CD4-positive, alpha-beta T cell (primary cell): Measurements from ENCODE around the gene GALM. TPM values are rescaled to one million over a fixed set of nuclear protein-coding genes. Genes with fewer than 3 reads are reported as not detected.
A peak's percentile ranks its signal among the peaks of the same experiment; 100 is the strongest.

Experiments used
- ATAC-seq: fragments of 200-7000 bp; cut with Tn5 transposase; one replicate; pipeline ENCODE4 v1.10.0; 2022; ENCODE audit warnings: mild to moderate bottlenecking; ENCODE audit not compliant: poor library complexity
- CTCF ChIA-PET: fragments of 350-600 bp; sonication (Branson Sonifier 250); formaldehyde crosslinking; loops from one replicate; lab custom pipeline; 2021; ENCODE audit warnings: antibody characterized with exemption, inconsistent platforms; lab: Charles Lee
- POLR2A ChIA-PET: fragments of 350-600 bp; sonication (Branson Sonifier 250); formaldehyde crosslinking; loops from one replicate; lab custom pipeline; 2021; ENCODE audit warnings: antibody characterized with exemption, inconsistent platforms; lab: Charles Lee
- DNase-seq, 14 experiments: peaks; one replicate each; pipeline ENCODE4 v3.0.0-alpha.2; 2013 to 2020; ENCODE audit warnings: mixed read lengths in 2 of 14
- H3K27ac ChIP-seq, 2 donors: one replicate each; pipeline versions ENCODE4 v1.5.1 to v1.7.0; 2013; ENCODE audit warnings: low read length in 2 of 2, low read depth in 1 of 2, mild to moderate bottlenecking in 1 of 2
- H3K27me3 ChIP-seq, 2 experiments: 1 replicate in 1 of 2; 2 replicates in 1 of 2; pipeline versions ENCODE4 v1.6.1 to v1.7.0; 2013; ENCODE audit warnings: low read length in 2 of 2, control low read depth in 1 of 2, mild to moderate bottlenecking in 1 of 2, moderate library complexity in 1 of 2; ENCODE audit not compliant: insufficient read depth in 2 of 2, control insufficient read depth in 1 of 2
- H3K36me3 ChIP-seq: one replicate; pipeline ENCODE4 v1.6.1; 2013; ENCODE audit warnings: low read length, control low read depth; ENCODE audit not compliant: insufficient read depth
- H3K4me1 ChIP-seq: one replicate; pipeline ENCODE4 v1.6.1; 2013; ENCODE audit warnings: low read length, control low read depth; ENCODE audit not compliant: insufficient read depth
- H3K4me3 ChIP-seq: one replicate; pipeline ENCODE4 v1.5.1; 2013; ENCODE audit warnings: mild to moderate bottlenecking, low read length, moderate library complexity
- H3K9me3 ChIP-seq, 2 experiments: 1 replicate in 1 of 2; 2 replicates in 1 of 2; pipeline versions ENCODE4 v1.6.1 to v1.7.0; 2013; ENCODE audit warnings: low read length in 2 of 2, mild to moderate bottlenecking in 2 of 2, control low read depth in 1 of 2, moderate library complexity in 1 of 2; ENCODE audit not compliant: control insufficient read depth in 1 of 2, insufficient read depth in 1 of 2
- H3K27ac Mint-ChIP-seq: one replicate; pipeline ENCODE4 v1.8.0; 2020; ENCODE audit warnings: mixed read lengths
- H3K27me3 Mint-ChIP-seq: one replicate; pipeline ENCODE4 v1.8.0; 2021; ENCODE audit warnings: mixed read lengths
- H3K36me3 Mint-ChIP-seq: one replicate; pipeline ENCODE4 v1.8.0; 2021; ENCODE audit warnings: low read depth, mixed read lengths
- H3K4me1 Mint-ChIP-seq: one replicate; pipeline ENCODE4 v1.8.0; 2021; ENCODE audit warnings: low read depth, mixed read lengths
- H3K4me3 Mint-ChIP-seq: one replicate; pipeline ENCODE4 v1.8.0; 2020; ENCODE audit warnings: mild to moderate bottlenecking, mixed read lengths
- H3K9me3 Mint-ChIP-seq: one replicate; pipeline ENCODE4 v1.8.0; 2020; ENCODE audit warnings: mixed read lengths
- intact Hi-C, 2 experiments: fragments of 100-400 bp; cut with DNase I in 1 of 2; cut with micrococcal nuclease in 1 of 2; formaldehyde crosslinking; loops; one replicate each; pipeline versions ENCODE4 v1.15.1 to v1.9.0; 2023 to 2025; cut with DNase I, micrococcal nuclease
- total RNA-seq, 174 experiments: library from RNA in 2 of 174; stranded (reverse) in 2 of 174; gene quantifications; one replicate each; pipeline ENCODE4 v1.2.3 and lab custom pipeline; 2021 to 2026
- TF ChIP-seq, protein P1 (sequence below): fragments of 200-600 bp; IDR thresholded peaks from one replicate; pipeline ENCODE4 v1.8.0; 2022; ENCODE audit warnings: antibody characterized with exemption, mild to moderate bottlenecking

GALM gene
- total RNA-seq, 2 experiments from 2014 or later = 5.9 to 7.0 TPM

DNA sequence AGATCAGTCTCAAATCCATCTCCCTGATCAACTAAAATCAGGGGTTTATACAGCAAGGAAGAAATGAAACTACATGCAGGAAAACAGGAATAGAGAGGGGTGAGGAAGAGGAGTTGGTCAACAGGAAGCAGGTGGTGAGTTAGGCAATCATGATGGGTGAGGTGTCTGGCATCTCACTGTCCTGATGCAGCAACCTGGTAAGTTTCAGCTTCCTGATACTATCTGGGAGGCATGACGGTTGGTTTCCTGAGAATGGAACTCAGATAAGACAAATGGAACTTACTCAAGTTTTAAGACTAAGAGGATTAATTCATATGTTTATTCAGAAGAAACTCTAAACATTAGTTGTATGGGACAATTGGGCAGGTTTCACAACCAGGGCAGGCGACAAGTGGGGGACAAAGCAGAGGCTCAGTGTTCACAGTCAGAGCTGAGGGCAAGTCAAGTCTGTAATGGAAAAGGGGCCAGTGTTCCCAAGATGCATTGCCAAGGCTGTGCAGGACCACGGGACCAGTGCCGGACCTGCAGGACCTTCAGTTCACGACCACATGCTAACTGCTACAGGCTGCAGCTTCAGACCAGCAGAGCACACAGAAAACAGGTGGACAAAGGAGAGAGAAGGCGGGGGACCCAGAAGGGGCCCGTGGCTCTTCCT lies 17.7 kb upstream of the GALM start:
- Histone ChIP-seq H3K36me3 (no peaks in the 10 kb centered on the region), H3K27me3 (no peaks in the 10 kb centered on the region), H3K4me3 (no peak overlapping the region), H3K27ac (no peak overlapping the region), H3K4me1 (peaks cover 50% of the 10 kb centered on the region), H3K9me3 (peaks cover 0 to 5% of the 10 kb centered on the region in 2 experiments)
- ATAC-seq (no peak), DNase-seq (peak in 1 of 14 experiments; percentile 32)
- TF ChIP-seq, protein P1, sequence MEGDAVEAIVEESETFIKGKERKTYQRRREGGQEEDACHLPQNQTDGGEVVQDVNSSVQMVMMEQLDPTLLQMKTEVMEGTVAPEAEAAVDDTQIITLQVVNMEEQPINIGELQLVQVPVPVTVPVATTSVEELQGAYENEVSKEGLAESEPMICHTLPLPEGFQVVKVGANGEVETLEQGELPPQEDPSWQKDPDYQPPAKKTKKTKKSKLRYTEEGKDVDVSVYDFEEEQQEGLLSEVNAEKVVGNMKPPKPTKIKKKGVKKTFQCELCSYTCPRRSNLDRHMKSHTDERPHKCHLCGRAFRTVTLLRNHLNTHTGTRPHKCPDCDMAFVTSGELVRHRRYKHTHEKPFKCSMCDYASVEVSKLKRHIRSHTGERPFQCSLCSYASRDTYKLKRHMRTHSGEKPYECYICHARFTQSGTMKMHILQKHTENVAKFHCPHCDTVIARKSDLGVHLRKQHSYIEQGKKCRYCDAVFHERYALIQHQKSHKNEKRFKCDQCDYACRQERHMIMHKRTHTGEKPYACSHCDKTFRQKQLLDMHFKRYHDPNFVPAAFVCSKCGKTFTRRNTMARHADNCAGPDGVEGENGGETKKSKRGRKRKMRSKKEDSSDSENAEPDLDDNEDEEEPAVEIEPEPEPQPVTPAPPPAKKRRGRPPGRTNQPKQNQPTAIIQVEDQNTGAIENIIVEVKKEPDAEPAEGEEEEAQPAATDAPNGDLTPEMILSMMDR = no peak
- POLR2A ChIA-PET = no interaction called here
- Mint-ChIP-seq H3K4me3 (no peak overlapping the region), H3K27me3 (no peaks in the 10 kb centered on the region), H3K9me3 (no peaks in the 10 kb centered on the region), H3K4me1 (peaks cover 37% of the 10 kb centered on the region), H3K36me3 (no peaks in the 10 kb centered on the region), H3K27ac (no peak overlapping the region)
- CTCF ChIA-PET = interaction anchor here (1.4 kb wide), 1 partner anchor 45 kb away, joined by 6 read pairs; no protein-coding TSS in a partner anchor
- intact Hi-C loops = no loop called here

DNA sequence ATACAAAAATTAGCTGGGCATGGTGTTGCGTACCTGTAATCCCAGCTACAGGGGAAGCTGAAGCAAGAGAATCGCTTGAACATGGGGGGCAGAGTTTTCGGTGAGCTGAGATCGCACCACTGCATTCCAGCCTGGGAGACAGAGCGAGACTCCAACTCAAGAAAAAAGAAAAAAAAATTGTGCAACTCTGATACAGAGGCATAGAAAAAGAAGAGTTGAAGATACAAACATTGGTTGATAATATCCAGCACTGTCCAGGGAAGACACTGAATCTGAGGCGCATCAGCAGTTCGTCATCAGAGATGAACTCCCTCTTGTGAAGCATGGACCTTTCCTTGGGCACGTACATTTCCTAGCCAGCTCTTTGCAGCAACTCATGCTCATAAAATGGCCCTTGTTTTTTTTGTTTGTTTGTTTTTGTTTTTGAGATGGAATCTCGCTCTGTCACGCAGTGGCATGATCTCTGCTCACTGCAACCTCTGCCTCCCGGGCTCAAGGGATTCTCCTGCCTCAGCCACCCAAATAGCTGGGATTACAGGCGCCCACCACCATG lies 16.7 kb upstream of the GALM start:
- Histone ChIP-seq H3K9me3 (peaks cover 0 to 5% of the 10 kb centered on the region in 2 experiments), H3K27me3 (no peaks in the 10 kb centered on the region), H3K4me3 (no peak overlapping the region), H3K27ac (no peak overlapping the region), H3K4me1 (peaks cover 50% of the 10 kb centered on the region), H3K36me3 (no peaks in the 10 kb centered on the region)
- intact Hi-C loops = no loop called here
- ChIA-PET POLR2A (no interaction called here), CTCF (no interaction called here)
- DNase-seq = no peak
- ATAC-seq = no peak
- peaks cover 40% of the 10 kb centered on the region for H3K4me1 Mint-ChIP-seq
- H3K4me3 Mint-ChIP-seq = no peak overlapping the region
- H3K9me3 Mint-ChIP-seq = no peaks in the 10 kb centered on the region
- no peaks in the 10 kb centered on the region for H3K36me3 Mint-ChIP-seq
- H3K27ac Mint-ChIP-seq = no peak overlapping the region
- H3K27me3 Mint-ChIP-seq = no peaks in the 10 kb centered on the region
- TF ChIP-seq, protein P1 = no peak

DNA sequence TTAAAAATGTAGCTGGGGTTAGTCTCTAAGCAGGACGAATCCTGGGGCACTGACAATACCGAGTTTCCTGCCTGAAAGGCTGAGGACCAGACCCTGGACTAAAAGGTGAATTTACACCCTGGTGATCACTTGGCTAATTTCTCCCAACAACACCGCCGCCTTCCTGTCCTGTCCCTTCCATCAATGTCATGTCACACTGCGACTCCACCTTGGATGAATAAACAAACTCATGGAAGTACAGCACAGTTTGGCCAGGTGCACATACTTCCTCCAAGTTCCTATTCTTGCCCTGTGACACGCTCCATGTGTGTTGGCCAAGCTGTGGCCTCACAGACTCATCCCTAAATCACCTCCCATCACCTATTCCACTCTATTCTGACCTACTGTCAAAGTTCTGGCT lies 15.9 kb upstream of the GALM start:
- Mint-ChIP-seq H3K4me1 (peaks cover 42% of the 10 kb centered on the region), H3K36me3 (no peaks in the 10 kb centered on the region), H3K27me3 (no peaks in the 10 kb centered on the region), H3K4me3 (no peak overlapping the region), H3K27ac (no peak overlapping the region), H3K9me3 (no peaks in the 10 kb centered on the region)
- peaks cover 0 to 5% of the 10 kb centered on the region in 2 experiments for H3K9me3 ChIP-seq
- no peak overlapping the region for H3K4me3 ChIP-seq
- CTCF ChIA-PET = no interaction called here
- intact Hi-C loops = loop anchor here in 1 of 2 experiments (1.0 kb wide), 1 partner anchor 23 kb away; no protein-coding TSS in a partner anchor
- H3K4me1 ChIP-seq = peaks cover 51% of the 10 kb centered on the region
- TF ChIP-seq, protein P1 = no peak
- DNase-seq = no peak
- no peak for ATAC-seq
- H3K36me3 ChIP-seq = no peaks in the 10 kb centered on the region
- H3K27ac ChIP-seq = no peak overlapping the region
- POLR2A ChIA-PET = interaction anchor here (1.6 kb wide), 1 partner anchor 9 kb away, joined by 3 read pairs; no protein-coding TSS in a partner anchor
- H3K27me3 ChIP-seq = no peaks in the 10 kb centered on the region
